Suppressor macrophage treated with lipopolysaccharide for 1 hour (primary cell): ENCODE measurements around the gene PANX2.
"Not testable (repeated sequence)": the region's sequence is repeated elsewhere in the genome, so short reads cannot be mapped to it uniquely, and the experiment has no call there.

ENCODE experiments used
- DNase-seq, 3 donors: peaks; one replicate each; pipeline ENCODE4 v3.0.0-alpha.2; 2020 to 2022

Gene PANX2, protein sequence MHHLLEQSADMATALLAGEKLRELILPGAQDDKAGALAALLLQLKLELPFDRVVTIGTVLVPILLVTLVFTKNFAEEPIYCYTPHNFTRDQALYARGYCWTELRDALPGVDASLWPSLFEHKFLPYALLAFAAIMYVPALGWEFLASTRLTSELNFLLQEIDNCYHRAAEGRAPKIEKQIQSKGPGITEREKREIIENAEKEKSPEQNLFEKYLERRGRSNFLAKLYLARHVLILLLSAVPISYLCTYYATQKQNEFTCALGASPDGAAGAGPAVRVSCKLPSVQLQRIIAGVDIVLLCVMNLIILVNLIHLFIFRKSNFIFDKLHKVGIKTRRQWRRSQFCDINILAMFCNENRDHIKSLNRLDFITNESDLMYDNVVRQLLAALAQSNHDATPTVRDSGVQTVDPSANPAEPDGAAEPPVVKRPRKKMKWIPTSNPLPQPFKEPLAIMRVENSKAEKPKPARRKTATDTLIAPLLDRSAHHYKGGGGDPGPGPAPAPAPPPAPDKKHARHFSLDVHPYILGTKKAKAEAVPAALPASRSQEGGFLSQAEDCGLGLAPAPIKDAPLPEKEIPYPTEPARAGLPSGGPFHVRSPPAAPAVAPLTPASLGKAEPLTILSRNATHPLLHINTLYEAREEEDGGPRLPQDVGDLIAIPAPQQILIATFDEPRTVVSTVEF

DNA sequence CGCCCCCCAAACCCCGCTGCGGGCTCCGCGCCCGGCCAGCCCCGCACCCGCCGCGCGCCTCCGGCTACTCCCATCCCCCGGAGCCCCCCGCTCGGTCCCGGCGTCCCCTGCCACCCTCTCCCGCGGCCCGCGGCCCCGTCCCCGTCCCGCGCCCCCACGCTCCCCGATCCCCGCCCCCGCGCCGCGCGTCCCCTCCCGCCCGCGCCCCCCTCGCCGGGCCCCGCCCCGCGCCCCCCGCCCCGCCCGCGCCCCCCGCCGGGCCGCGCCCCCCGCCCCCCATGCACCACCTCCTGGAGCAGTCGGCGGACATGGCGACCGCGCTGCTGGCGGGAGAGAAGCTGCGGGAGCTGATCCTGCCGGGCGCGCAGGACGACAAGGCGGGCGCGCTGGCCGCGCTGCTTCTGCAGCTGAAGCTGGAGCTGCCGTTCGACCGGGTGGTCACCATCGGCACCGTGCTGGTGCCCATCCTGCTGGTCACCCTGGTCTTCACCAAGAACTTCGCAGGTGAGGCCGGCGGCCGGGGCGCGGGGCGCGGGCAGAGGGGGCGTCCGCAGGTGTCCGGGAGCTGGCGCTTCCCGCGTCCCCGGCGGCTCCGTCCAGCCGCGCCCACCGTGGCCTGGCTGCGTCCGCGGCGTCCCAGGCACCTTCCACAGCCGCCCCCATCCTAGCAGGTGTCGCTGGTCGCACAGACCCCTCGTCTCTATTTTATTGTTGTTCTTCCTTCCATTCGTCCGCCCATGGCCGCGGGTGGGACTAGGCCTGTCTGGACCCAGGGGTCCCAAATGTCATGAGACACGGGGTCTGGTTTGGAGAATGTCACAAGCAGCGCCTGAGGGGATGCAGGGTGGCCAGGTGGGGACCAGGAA lies at the start of gene PANX2:
PANX2 (plus strand) TSS at position 279 of the 866 bp plus-strand sequence; CDS start at position 279, 0 bp downstream.
- peak in 2 of 3 donors; percentile 13 to 50 for DNase-seq

DNA sequence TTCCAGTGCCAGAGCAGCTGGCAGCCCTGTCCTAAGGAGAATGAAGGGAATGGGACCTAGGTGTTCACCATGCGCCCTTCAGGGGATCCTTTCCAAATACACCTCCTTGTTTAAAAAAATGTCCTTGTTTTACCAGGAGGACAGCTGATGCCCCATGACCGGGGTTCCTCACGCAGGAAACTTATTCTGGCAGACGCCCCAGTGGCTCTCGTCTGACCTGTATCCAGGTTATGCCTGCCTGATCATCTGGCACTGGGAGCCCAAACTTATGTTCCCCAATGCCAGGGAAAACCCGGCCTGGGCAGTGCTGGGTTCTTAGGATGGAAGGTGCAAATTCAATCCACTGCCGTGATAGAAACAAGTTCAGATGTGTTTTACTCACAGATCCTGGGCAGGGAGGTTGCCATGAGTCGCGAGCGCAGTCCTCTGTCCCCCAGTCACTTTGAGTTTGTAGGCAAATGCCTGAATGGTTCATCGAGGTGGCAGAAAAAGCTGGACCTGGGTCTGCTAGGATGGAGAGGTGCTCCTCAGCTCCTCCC lies 49.3 kb upstream of the PANX2 start:
- peak in 1 of 3 donors; percentile 14 for DNase-seq

DNA sequence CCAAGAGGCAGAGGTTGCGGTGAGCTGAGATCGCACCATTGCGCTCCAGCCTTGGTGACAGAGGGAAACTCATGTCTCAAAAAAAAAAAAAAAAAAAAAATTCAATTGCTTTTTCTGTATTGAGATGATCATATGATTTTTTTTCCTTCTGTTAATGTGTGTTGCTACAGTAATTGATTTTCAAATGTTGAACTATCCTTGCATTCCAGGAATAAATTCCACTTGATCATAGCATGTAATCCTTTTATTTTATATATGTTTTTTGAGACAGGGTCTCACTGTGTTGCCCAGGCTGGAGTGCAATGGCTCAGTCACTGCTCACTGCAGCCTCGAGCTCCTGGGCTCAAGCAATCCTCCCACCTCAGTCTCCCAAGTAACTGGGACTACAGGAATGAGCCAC lies 47.4 kb upstream of the PANX2 start:
- no peak for DNase-seq

DNA sequence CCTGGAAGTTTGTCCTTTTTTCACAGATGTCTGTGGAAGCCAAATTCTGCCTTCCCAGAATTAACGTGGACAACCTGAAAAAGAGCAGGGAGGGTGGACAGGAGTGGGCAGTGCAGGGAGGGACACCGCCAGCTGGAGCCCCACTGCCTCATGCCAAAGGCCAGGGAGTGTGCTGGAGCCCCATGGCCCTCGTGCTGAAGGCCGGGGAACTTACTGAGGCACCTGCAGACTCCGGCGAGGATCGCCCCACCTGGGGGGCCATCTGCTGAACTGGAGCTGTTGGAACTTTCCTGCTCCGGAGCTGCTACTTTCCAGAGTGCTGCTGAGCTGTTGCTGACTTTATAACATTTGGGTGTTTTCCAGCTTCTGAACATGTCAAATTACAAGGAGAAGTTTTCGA lies 45.5 kb upstream of the PANX2 start:
- peak in 1 of 3 donors; percentile 11 for DNase-seq

DNA sequence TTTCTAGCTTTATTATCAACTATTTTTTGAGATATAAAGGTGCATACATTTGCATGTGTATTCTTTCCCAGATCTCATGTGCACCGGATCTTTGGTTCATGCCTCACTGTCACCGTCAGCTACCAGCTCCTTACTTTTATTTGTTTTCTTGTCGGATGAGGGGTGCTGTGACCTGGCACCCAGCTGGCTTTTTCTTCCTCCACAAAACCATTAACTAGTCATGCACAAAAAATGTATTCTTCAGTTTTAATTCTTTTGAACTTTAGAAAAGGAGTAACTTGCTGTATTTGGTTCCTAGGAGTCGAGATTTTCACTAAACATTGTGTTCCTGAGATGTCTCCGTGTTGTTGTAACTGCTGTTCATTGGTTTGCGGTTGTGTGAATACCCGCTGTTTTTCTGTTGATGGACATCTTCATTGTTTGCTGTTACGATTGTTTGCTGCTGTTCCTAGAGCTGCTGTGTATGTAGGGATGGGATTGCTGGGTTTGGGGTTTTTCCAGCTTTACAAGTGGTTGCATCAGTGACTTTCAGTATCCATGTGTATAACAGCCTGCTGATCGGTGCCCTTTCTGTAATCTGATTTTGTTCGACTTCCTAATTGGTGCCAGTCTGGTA lies 41.3 kb upstream of the PANX2 start:
- DNase-seq: peak in 1 of 3 donors; percentile 24

DNA sequence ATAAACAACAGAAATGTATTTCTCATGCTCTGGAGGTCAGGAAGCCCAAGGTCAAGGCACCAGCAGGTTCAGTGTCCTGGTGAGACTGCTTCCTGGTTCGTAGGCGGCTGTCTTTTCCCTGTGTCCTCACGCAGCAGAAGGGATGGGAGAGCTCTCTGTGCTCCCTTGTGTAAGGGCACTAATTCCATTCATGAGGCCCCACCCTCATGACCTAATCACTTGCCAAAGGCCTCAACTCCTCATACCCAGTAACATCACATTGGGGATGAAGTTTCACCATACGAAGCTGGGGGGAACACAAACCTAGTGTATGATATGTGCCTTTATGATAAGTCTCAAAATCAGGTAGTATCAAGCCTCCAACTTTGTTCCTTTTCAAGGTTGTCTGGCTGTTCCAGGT lies 38.6 kb upstream of the PANX2 start:
- no peak for DNase-seq

DNA sequence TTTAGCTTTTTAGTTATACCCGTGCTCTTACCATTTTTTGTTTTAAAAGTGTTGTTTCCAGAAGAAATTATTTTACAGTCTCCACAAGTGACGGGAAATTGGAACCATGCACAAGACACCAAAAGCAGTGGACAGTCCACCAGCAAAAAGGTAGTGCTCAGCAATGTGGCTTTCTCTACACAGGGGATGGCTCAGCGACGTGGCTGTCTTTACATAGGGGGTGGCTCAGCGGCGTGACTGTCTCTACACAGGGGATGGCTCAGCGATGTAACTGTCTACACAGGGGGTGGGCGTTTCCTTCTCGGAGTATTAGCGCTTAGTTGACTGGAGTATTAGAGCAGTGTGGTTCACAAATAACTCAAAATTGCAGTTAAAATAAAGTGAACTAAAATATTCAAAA lies 36.0 kb upstream of the PANX2 start:
- no peak for DNase-seq

DNA sequence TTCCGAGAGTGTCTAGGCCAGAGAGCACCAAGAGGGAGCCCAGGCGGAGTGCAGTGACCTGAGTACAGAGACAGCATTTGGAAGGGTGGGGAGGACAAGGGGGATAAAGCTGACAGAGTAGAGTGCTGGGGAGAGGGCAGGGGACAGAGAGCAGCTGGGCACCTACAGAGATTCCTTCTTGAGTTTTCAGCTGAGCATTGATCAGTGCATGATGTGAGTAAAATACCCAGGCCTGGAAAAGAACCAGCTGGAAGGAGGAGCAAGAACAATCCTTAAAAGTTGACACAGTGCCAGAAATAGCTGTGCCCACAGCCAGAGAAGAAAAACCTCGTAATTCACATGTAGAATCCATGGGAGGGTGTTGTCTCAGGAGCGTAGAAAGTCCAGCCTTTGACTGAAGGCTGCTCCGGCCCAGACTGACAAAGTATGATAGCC lies 33.9 kb upstream of the PANX2 start:
- DNase-seq: no peak

DNA sequence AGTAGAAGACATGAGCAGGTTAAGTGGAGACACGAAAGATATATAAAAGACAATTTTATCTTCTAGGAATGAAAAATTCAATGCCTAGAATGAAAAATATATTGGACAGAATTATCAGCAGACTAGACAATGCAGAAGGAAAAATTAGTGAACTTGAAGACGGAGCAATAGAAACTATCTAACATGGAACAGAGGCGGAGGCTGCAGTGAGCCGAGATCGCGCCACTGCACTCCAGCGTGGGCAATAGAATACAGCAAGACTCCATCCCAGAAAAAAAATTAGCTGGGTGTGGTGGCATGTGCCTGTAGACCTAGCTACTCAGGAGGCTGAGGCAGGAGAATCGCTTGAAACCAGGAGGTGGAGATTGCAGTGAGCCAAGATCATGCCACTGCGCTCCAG lies 33.3 kb upstream of the PANX2 start:
- not testable (repeated sequence) for DNase-seq

DNA sequence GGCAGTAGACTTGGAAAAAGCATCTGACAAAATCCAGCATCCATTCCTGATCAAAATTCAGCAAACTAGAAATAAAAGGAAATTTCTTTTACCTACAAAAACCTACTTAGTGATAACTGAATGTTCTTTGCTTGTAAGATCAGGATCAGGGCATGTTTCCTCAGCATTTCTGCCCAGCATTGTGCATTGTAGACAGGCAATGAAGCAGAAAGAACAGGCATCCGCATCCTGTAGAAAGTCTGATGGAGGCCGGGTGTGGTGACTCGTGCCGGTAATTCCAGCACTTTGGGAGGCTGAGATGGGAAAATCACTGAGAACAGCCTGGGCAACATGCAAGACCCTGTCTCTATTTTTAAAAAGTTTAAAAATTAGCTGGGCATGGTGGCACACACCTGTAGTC lies 32.5 kb upstream of the PANX2 start:
- DNase-seq: no peak

DNA sequence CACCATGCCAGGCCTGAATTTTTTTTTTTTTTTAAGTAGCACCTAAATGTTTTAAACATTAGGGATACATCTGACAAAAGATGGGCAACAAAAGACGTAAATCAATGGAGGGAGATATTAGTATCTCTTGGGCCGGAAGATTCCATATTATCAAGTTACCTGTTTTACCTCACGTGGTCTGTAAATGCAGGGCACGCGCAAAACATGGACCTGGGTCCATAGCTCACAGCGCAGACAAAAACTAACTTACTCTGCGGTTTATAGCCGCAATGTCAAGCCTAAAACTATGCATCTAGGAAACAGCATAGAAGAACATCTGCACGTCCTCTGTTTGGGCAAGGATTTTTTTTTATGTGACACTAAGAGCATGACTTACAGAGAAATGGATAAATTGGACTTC lies 31.5 kb upstream of the PANX2 start:
- DNase-seq: no peak

DNA sequence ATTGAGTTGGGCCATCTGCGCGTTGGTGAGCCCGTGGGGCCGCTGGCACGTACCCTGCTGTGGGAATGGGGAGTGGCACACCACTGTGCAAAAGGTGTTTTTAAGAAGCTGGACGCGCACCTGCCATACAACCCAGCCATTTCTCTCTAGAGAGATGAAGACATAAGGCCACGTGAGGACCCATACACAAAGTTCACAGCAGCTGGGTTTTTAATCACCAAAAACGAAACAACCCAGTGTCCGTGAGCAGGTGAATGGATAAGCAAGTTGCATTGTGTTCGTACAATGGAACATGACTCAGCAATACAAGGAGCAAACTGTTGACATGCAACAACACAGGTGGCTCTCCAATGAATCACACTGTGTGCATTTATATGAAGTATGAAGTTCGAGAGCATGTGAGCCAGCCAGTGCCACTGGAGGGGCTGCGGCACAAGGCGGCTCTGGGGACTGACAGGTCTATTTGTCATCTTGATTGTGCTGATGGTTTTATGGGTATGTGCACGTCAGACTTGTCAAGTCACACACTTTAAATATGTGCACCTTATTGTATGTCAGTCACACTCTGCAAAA lies 30.6 kb upstream of the PANX2 start:
- no peak for DNase-seq

DNA sequence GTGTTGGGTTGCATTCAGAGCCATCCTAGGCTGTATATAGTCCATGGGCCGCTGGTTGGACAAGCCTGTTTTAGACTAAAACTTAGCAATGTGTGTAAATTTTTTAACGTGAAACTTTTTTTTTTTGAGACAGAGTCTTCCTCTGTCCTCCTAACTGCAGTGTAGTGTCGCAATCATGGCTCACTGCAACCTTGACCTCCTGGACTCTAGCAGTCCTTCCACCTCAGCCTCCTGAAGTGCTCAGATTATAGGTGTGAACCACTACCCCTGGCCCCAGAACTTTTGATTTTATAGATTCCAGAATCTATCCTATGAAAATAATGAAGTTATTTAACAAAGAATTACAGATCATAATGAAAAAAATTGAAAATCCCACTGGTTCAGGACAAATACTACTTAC lies 29.9 kb upstream of the PANX2 start:
- DNase-seq: no peak

DNA sequence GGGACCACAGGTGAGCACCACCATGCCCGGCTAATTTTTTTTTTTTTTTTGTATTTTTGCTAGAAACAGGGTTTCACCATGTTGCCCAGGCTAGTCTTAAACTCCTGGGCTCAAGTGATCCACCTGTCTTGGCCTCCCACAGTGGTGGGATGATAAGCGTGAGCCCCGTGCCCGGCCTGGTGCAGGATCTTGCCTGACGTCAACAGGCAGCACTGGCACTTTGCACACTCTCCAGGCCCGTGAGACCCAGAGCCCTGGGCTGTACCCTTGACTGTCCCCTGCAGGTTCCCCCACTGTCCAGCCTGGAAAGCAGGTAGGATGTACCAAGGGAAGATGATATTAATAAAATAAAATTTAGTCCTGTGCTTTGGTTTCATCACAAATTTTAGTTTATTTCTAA lies 29.1 kb upstream of the PANX2 start:
- DNase-seq: no peak

DNA sequence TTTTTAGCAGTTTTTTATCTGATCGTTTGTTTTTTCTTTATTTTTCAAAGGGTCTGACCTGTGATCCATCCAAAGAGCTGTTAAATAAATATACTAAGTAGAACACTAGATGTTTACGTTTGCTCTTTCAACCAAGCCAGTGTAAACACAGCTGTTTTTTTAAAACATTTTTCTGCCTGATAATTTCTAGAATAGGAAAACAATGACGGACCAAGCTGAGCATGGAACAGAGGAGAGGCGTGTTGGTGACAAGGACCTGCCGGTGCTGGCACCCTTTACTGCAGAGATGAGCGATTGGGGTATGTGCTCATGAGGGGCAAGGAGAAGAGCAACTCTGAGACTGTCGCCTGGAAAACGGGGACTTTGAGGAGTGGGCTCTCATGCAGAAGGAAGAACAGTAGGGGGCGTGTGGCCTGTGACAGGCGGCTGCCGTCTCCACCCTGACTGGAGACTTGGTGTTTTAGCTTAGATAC lies 28.6 kb upstream of the PANX2 start:
- DNase-seq: no peak

DNA sequence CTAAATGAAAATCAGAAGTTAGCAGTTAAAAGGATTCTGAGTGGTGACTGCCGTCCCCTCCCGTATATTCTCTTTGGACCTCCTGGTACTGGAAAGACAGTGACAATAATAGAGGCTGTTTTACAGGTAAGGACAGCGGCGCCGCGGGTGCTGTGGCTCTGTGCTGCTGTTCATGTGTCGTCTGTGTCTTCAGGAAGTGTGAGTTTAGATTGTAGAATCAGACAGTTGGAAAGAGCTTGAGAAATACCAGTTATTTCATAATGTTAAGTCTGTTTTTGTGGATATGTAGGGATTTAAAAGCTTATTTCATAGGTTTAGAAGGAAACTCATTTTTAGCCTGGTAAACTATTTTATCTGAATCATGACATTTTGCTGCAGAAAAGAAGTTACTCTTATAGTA lies 27.4 kb upstream of the PANX2 start:
- DNase-seq: no peak

DNA sequence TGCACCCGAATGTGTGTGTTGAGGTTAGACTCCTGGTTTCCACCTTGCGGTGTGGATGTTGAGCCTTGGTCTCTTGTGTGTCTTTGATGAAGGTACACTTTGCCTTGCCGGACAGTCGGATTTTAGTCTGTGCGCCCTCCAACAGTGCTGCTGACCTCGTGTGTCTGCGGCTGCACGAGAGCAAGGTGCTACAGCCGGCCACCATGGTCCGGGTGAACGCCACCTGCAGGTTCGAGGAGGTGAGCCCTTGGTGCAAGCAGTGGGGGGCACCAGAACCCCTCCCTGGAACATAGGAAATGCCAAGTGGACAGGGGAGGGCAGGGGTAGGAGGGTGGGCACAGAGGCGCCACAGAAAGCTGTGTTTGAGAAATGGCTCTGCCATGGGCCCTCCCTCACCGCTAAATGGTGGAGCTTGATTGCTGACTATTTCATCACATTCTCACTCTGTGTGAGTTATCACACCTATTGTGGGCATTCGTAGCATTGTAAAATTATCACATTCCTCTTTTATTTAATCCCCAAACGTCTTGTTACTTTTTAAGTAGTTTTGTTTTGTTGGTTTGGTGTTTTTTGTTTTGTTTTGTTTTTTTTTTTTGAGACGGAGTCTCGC lies 26.4 kb upstream of the PANX2 start:
- no peak for DNase-seq

DNA sequence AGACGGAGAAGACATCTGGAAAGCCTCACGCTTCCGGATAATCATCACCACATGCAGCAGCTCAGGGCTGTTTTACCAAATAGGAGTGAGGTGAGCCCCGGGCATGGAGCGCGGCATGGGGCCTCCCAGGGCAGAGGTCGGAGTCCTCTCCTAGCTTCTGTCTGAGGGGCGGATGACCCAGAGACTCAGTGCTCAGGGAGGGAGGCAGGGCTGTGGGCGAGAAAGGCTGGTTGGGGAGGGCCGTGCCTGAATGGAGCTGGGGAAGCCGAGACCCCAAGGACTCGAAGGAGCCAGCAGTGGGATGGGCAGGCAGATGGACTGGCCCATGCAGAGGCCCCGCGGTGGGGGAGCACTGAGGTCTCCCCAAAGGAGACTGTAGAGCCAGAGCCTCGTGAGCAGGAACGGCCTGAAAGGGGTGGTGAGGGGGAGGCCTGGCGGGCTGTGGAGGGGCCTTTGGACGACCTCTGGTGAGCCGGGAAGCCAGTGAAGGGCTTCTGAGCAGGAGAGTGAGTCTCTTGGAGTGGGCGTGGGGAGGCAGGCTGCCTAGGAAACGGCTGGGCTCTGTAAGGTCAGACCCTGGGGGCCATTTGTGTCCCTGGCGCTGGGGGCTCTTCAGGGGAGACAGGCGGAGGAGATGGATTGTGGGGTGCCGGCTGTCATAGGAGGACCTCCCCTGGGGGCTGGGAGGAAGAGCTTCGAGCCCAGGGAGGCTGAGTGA lies 24.7 kb upstream of the PANX2 start:
- DNase-seq: no peak

DNA sequence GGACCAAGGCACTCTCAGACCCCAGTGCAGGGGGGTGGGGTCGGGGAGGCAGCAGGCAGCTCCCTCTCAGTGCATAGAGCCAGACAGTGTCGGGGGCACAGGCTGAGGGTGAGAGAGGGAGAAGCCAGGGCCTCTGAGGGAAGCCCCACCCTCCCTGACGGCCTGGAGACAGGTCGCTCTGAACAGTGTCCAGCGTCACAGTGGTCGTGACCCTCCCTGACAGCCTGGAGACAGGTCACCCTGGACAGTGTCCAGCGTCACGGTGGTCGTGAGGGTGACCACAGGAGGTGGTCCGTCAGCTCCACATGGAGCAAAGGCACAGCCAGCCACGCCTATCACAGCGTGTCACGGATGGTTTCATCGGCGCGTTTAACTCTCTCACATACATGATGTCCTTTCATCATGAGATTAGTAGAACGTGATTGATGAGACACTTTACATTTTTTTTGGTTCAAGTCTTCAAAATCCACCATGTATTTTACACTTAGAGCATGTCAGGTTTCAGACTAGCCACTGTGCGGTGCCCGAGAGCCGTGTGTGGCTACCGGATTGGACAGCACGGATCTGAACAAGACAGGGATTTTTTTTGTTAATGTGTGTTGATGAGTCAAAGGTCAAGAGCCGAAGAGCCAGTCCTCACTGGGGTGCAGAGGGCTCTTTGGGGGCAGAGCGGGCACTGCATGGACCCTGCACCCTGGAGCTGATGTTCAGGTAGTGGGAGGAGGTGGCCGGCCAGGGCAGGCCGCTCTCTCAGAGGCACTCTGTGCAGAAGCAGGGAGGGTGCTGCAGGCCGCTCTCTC lies 23.9 kb upstream of the PANX2 start:
- peak; percentile 45 to 62 (median 60) for DNase-seq
